ENCODE measurements around the gene HIVEP3.

Gene HIVEP3

GRCh38 chr1:41765152-41765551 is 153.6 kb downstream of the HIVEP3 start:
- DNase-seq (ENCODE audit: low read depth), result no peak
- no peak overlapping the region for H3K4me3 ChIP-seq (ENCODE audit: low read length)
- TF ChIP-seq CTCF (conservative IDR thresholded peaks at IDR 0.05; ENCODE audit: low read length), result no peak

GRCh38 chr1:41764656-41765055 is 154.1 kb downstream of the HIVEP3 start:
- no peak overlapping the region for H3K4me3 ChIP-seq (ENCODE audit: low read length)
- no peak for TF ChIP-seq CTCF (conservative IDR thresholded peaks at IDR 0.05; ENCODE audit: low read length)
- no peak for DNase-seq (ENCODE audit: low read depth)

GRCh38 chr1:41762777-41763176 is 155.9 kb downstream of the HIVEP3 start:
- no peak for TF ChIP-seq CTCF (conservative IDR thresholded peaks at IDR 0.05; ENCODE audit: low read length)
- no peak overlapping the region for H3K4me3 ChIP-seq (ENCODE audit: low read length)
- DNase-seq (ENCODE audit: low read depth), result no peak

GRCh38 chr1:41762251-41762650 is 156.5 kb downstream of the HIVEP3 start:
- no peak; the same call in 1 of the 2 replicates for TF ChIP-seq CTCF (conservative IDR thresholded peaks at IDR 0.05; ENCODE audit: low read length)
- no peak for DNase-seq (ENCODE audit: low read depth)
- H3K4me3 ChIP-seq (ENCODE audit: low read length), result no peak overlapping the region

- DNase-seq (ENCODE audit: low read depth), result peak; percentile 92
- no peak for TF ChIP-seq CTCF (conservative IDR thresholded peaks at IDR 0.05; ENCODE audit: low read length)
- no peak overlapping the region for H3K4me3 ChIP-seq (ENCODE audit: low read length)
Measured at GRCh38 chr1:41758904-41759548, 159.7 kb downstream of the HIVEP3 start.

GRCh38 chr1:41758500-41758899 is 160.2 kb downstream of the HIVEP3 start:
- DNase-seq (ENCODE audit: low read depth), result peak; percentile 84
- no peak overlapping the region for H3K4me3 ChIP-seq (ENCODE audit: low read length)
- no peak for TF ChIP-seq CTCF (conservative IDR thresholded peaks at IDR 0.05; ENCODE audit: low read length)

- H3K4me3 ChIP-seq (ENCODE audit: low read length), result no peak overlapping the region
- no peak for TF ChIP-seq CTCF (conservative IDR thresholded peaks at IDR 0.05; ENCODE audit: low read length)
- no peak for DNase-seq (ENCODE audit: low read depth)
Measured at GRCh38 chr1:41754540-41754939, 164.2 kb downstream of the HIVEP3 start.

Measured in AG10803 (cell line).